ENCODE results near the gene ZBTB38. TPM values are rescaled to one million over a fixed set of nuclear protein-coding genes. Genes with fewer than 3 reads are reported as not detected.

The ZBTB38 gene
- total and polyA plus RNA-seq, 2 of the 13 experiments (the other 11 are each of a cell fraction or from before 2014, with no cell fraction given) = 26.8 to 51.7 TPM

GRCh38 chr3:141400073-141400971, 32.0 kb downstream of the ZBTB38 start (continued):
- peak; percentile 17; the same call in 1 of the 2 replicates for TF ChIP-seq ZHX2 (IDR thresholded peaks at IDR 0.05; ENCODE audit: low read depth)
- no peak for TF ChIP-seq ZHX2 (CRISPR knock-in tag; IDR thresholded peaks at IDR 0.05; ENCODE audit: borderline replicate concordance)
- no peak for TF ChIP-seq SNAPC5 (CRISPR knock-in tag; IDR thresholded peaks at IDR 0.05; ENCODE audit: borderline replicate concordance)
- TF ChIP-seq ZNF580 (CRISPR knock-in tag; IDR thresholded peaks at IDR 0.05; ENCODE audit: borderline replicate concordance, low read depth) = 0 out of 2 replicates have a peak, but pooled peaks have one; percentile 54
- TF ChIP-seq ZNF331 (CRISPR knock-in tag; IDR thresholded peaks at IDR 0.05) = peak; percentile 57; the same call in 1 of the 2 replicates
- peak; percentile 100 for TF ChIP-seq ZSCAN21 (CRISPR knock-in tag; IDR thresholded peaks at IDR 0.05; ENCODE audit: borderline replicate concordance)
- TF ChIP-seq GATAD1 (CRISPR knock-in tag; IDR thresholded peaks at IDR 0.05) = 0 out of 2 replicates have a peak, but pooled peaks have one; percentile 24
- TF ChIP-seq ZNF576 (CRISPR knock-in tag; IDR thresholded peaks at IDR 0.05) = no peak
- 0 out of 2 replicates have a peak, but pooled peaks have one; percentile 44 for TF ChIP-seq ZNF691 (CRISPR knock-in tag; IDR thresholded peaks at IDR 0.05; ENCODE audit: borderline replicate concordance, low read depth)
- TF ChIP-seq ZBTB39 (CRISPR knock-in tag; IDR thresholded peaks at IDR 0.05) = peak; percentile 99
- TF ChIP-seq HINFP (CRISPR knock-in tag; IDR thresholded peaks at IDR 0.05; ENCODE audit: low read depth) = peak; percentile 48; the same call in 1 of the 2 replicates
- TF ChIP-seq ZNF652 (CRISPR knock-in tag; IDR thresholded peaks at IDR 0.05; ENCODE audit: borderline replicate concordance, low read depth) = peak; percentile 31; the same call in 1 of the 2 replicates
- peak; percentile 85 for TF ChIP-seq BCL6 (CRISPR knock-in tag; IDR thresholded peaks at IDR 0.05)

Measured in HepG2 (cell line).